ENCODE data around the gene INSYN2B. TPM values are rescaled to one million over a fixed set of nuclear protein-coding genes. Genes with fewer than 3 reads are reported as not detected.

Gene INSYN2B
- total and polyA plus RNA-seq, 2 of the 8 experiments (the other 6 are each of a cell fraction or from before 2014, with no cell fraction given): not detected

GRCh38 chr5:169921949-169922348 is 58.3 kb downstream of the INSYN2B start (continued):
- TF ChIP-seq, protein P1, sequence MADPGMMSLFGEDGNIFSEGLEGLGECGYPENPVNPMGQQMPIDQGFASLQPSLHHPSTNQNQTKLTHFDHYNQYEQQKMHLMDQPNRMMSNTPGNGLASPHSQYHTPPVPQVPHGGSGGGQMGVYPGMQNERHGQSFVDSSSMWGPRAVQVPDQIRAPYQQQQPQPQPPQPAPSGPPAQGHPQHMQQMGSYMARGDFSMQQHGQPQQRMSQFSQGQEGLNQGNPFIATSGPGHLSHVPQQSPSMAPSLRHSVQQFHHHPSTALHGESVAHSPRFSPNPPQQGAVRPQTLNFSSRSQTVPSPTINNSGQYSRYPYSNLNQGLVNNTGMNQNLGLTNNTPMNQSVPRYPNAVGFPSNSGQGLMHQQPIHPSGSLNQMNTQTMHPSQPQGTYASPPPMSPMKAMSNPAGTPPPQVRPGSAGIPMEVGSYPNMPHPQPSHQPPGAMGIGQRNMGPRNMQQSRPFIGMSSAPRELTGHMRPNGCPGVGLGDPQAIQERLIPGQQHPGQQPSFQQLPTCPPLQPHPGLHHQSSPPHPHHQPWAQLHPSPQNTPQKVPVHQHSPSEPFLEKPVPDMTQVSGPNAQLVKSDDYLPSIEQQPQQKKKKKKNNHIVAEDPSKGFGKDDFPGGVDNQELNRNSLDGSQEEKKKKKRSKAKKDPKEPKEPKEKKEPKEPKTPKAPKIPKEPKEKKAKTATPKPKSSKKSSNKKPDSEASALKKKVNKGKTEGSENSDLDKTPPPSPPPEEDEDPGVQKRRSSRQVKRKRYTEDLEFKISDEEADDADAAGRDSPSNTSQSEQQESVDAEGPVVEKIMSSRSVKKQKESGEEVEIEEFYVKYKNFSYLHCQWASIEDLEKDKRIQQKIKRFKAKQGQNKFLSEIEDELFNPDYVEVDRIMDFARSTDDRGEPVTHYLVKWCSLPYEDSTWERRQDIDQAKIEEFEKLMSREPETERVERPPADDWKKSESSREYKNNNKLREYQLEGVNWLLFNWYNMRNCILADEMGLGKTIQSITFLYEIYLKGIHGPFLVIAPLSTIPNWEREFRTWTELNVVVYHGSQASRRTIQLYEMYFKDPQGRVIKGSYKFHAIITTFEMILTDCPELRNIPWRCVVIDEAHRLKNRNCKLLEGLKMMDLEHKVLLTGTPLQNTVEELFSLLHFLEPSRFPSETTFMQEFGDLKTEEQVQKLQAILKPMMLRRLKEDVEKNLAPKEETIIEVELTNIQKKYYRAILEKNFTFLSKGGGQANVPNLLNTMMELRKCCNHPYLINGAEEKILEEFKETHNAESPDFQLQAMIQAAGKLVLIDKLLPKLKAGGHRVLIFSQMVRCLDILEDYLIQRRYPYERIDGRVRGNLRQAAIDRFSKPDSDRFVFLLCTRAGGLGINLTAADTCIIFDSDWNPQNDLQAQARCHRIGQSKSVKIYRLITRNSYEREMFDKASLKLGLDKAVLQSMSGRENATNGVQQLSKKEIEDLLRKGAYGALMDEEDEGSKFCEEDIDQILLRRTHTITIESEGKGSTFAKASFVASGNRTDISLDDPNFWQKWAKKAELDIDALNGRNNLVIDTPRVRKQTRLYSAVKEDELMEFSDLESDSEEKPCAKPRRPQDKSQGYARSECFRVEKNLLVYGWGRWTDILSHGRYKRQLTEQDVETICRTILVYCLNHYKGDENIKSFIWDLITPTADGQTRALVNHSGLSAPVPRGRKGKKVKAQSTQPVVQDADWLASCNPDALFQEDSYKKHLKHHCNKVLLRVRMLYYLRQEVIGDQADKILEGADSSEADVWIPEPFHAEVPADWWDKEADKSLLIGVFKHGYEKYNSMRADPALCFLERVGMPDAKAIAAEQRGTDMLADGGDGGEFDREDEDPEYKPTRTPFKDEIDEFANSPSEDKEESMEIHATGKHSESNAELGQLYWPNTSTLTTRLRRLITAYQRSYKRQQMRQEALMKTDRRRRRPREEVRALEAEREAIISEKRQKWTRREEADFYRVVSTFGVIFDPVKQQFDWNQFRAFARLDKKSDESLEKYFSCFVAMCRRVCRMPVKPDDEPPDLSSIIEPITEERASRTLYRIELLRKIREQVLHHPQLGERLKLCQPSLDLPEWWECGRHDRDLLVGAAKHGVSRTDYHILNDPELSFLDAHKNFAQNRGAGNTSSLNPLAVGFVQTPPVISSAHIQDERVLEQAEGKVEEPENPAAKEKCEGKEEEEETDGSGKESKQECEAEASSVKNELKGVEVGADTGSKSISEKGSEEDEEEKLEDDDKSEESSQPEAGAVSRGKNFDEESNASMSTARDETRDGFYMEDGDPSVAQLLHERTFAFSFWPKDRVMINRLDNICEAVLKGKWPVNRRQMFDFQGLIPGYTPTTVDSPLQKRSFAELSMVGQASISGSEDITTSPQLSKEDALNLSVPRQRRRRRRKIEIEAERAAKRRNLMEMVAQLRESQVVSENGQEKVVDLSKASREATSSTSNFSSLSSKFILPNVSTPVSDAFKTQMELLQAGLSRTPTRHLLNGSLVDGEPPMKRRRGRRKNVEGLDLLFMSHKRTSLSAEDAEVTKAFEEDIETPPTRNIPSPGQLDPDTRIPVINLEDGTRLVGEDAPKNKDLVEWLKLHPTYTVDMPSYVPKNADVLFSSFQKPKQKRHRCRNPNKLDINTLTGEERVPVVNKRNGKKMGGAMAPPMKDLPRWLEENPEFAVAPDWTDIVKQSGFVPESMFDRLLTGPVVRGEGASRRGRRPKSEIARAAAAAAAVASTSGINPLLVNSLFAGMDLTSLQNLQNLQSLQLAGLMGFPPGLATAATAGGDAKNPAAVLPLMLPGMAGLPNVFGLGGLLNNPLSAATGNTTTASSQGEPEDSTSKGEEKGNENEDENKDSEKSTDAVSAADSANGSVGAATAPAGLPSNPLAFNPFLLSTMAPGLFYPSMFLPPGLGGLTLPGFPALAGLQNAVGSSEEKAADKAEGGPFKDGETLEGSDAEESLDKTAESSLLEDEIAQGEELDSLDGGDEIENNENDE (IDR thresholded peaks at IDR 0.05; ENCODE audit: insufficient replicate concordance, low read length): no peak
- TF ChIP-seq FOSL1 (IDR thresholded peaks at IDR 0.05; ENCODE audit: insufficient read depth, low read depth, low read length) (no peak), GABPA (IDR thresholded peaks at IDR 0.05; ENCODE audit: borderline replicate concordance, insufficient read depth, low read length) (no peak), SIRT6 (IDR thresholded peaks at IDR 0.05; ENCODE audit: low read length) (no peak), ZNF274 (IDR thresholded peaks at IDR 0.05; ENCODE audit: borderline replicate concordance, extremely low read depth, low read length) (no peak), SP2 (IDR thresholded peaks at IDR 0.05; ENCODE audit: low read length) (no peak), POLR2A (IDR thresholded peaks at IDR 0.05; ENCODE audit: control extremely low read depth in 1 of 2, low read depth in 2 of 2, low read length in 2 of 2) (no peak), CREB1 (IDR thresholded peaks at IDR 0.05) (no peak), RFX5 (IDR thresholded peaks at IDR 0.05; ENCODE audit: borderline replicate concordance, low read depth, low read length) (no peak), EZH2 (IDR thresholded peaks at IDR 0.05; ENCODE audit: low read depth, low read length, severe bottlenecking) (no peak), KDM1A (IDR thresholded peaks at IDR 0.05; ENCODE audit: borderline replicate concordance, low read length) (no peak), JUND (IDR thresholded peaks at IDR 0.05; ENCODE audit: low read length) (no peak)
- TF ChIP-seq, protein P2, sequence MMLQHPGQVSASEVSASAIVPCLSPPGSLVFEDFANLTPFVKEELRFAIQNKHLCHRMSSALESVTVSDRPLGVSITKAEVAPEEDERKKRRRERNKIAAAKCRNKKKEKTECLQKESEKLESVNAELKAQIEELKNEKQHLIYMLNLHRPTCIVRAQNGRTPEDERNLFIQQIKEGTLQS (IDR thresholded peaks at IDR 0.05; ENCODE audit: insufficient read depth, low read depth, low read length): no peak
